UCSD-AML1 (cell line): ENCODE data around the gene PON1.

Experiments used
- DNase-seq: peaks from one replicate; lab custom pipeline; 2025; ENCODE audit not compliant: unreplicated experiment; lab: John Stamatoyannopoulos, UW

Gene PON1

DNA sequence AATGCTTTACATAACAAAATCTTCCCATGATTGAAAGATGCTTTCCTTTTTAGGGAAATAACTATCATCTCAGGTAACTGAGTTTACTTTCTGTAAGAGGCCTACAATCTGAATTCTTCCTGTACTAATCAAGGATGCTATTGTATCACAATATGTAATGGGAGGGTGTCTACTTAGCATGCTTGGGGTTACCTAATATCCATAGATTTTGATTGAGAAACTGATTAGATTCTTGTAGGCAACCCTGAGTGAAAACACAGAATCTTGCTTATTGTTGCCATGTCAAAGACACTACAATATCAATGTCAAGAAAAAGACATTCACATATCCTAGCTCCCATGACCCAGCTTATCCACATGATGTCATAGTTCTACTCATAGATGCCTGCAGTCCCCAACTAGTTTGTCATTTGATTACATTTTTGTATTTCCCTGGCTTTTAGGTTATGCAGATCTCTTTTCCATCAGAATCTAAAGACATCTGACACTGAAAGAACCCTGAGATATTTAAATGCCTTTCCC, 62.4 kb downstream of the PON1 start:
- no peak for DNase-seq

DNA sequence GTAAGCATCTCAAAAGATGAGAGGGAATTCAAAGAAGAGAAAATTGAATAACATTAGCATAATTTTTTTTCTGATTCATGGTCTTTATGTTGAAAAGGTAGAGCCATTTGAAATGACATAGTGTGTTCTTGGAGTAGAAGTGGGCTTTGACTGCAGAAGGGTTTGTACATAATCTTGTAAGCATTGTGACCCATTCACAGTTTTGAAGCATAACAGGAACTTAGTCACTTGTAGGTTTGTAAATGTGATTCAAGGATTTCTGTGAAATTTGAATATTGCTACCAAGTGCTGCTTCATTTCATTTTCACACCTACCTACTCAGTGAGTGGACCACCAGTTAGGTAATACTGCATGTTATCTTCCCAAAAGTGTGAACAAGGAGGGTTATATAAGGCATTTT, 68.6 kb downstream of the PON1 start:
- no peak for DNase-seq

DNA sequence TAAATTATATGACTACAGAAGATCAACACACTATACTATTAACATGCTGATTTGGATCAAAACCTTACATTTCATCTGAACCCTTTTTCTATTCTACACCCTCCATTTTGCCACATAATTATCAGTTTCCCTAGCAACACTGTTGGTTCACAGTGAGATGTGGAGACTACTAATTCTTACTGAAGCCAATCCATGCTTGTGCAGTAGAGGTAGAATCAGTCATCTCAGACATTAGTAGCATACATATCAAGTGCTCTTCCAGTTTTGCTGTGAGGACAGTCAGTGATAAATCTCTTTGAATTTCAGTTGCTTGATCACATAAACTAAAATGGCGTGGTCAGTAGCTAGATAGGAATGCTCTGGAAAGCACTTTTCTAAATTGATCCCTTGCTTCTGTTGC, 70.3 kb downstream of the PON1 start:
- DNase-seq = no peak

DNA sequence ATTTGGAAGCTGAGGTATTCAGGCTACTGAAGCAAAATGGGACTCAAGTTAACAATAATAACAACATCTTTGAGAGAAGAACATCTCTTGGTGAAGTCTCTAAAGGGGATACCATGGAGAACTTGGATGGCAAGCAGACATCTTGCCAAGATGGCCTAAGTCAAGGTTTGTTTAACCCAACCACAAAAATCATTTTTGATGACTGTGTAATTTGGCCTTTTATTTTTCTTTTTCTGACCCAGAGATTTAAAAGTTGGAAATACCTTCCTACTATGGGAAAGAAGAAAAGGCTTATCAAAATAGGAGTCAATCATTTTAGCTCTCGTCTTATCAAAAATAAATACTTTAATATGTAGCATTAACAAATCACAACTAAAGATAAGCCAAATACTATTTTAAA, 72.4 kb downstream of the PON1 start:
- no peak for DNase-seq

DNA sequence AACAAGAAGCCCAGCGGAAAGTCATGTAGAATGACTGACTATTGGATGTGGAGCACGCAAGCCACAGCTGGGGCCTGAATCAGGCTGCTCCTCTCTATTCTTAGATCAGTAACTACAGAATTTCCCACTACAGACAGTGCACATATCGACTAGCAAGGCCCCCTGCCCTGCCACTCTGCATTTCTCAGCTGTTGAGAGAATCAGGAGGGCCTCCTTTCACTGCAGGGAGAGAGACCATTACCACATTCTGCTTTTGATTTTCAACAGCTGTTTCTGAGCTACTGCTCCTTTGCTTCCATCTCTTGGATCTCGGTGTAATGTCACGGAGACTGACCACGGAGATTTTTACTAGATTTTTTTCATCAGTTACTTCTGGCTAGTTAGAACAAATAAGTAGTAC, 73.8 kb downstream of the PON1 start:
- no peak for DNase-seq
